Nephron (organoid): Measurements from ENCODE around the gene HSD17B8.
A peak's percentile ranks its signal among the peaks of the same experiment; 100 is the strongest.

Experiments used
- H3K27ac Mint-ChIP-seq, 3 experiments: 2 replicates each; pipeline ENCODE4 v1.8.0; 2020; ENCODE audit warnings: mixed read lengths in 3 of 3, mild to moderate bottlenecking in 2 of 3, moderate library complexity in 1 of 3
- H3K27me3 Mint-ChIP-seq: 2 replicates; pipeline ENCODE4 v1.8.0; 2021; ENCODE audit warnings: low read depth, mild to moderate bottlenecking, moderate library complexity, mixed read lengths
- H3K36me3 Mint-ChIP-seq: 2 replicates; pipeline ENCODE4 v1.8.0; 2020; ENCODE audit warnings: low read depth, mixed read lengths
- H3K4me1 Mint-ChIP-seq: 2 replicates; pipeline ENCODE4 v1.8.0; 2020; ENCODE audit warnings: mixed read lengths
- H3K4me3 Mint-ChIP-seq, 3 experiments: 2 replicates each; pipeline ENCODE4 v1.8.0; 2020; ENCODE audit warnings: mild to moderate bottlenecking in 3 of 3, mixed read lengths in 3 of 3, moderate library complexity in 2 of 3
- H3K9me3 Mint-ChIP-seq: 2 replicates; pipeline ENCODE4 v1.8.0; 2020; ENCODE audit warnings: mixed read lengths
- CTCF ChIP-seq, 3 experiments: fragments of 200-600 bp; sonication (generic); IDR thresholded peaks; one replicate each; pipeline ENCODE4 v1.5.0; 2021; ENCODE audit warnings: antibody characterized with exemption in 3 of 3; ENCODE audit not compliant: unreplicated experiment in 3 of 3

HSD17B8 gene

GRCh38 chr6:33161354-33162331, 42.8 kb upstream of the HSD17B8 start:
- peak overlapping the region in 2 of 3 experiments; percentile 66 to 79 for H3K27ac Mint-ChIP-seq
- H3K4me1 Mint-ChIP-seq, result peaks cover 7% of the 10 kb centered on the region
- H3K27me3 Mint-ChIP-seq, result peaks cover 14% of the 10 kb centered on the region
- H3K36me3 Mint-ChIP-seq, result no peaks in the 10 kb centered on the region
- no peaks in the 10 kb centered on the region for H3K9me3 Mint-ChIP-seq
- peak; percentile 85 to 89 (median 88) for TF ChIP-seq CTCF (IDR thresholded peaks at IDR 0.05; ENCODE audit: unreplicated experiment in 3 of 3)
- peak overlapping the region; percentile 82 to 86 (median 86) for H3K4me3 Mint-ChIP-seq

GRCh38 chr6:33163540-33163939, 40.9 kb upstream of the HSD17B8 start:
- Mint-ChIP-seq H3K4me1 (peaks cover 7% of the 10 kb centered on the region), H3K36me3 (no peaks in the 10 kb centered on the region), H3K4me3 (peak overlapping the region in 1 of 3 experiments; percentile 50), H3K27ac (no peak overlapping the region), H3K27me3 (peaks cover 17% of the 10 kb centered on the region), H3K9me3 (no peaks in the 10 kb centered on the region)
- TF ChIP-seq CTCF (IDR thresholded peaks at IDR 0.05; ENCODE audit: unreplicated experiment in 3 of 3), result no peak

GRCh38 chr6:33164176-33164575, 40.3 kb upstream of the HSD17B8 start:
- no peak overlapping the region for H3K4me3 Mint-ChIP-seq
- TF ChIP-seq CTCF (IDR thresholded peaks at IDR 0.05; ENCODE audit: unreplicated experiment in 3 of 3), result no peak

GRCh38 chr6:33164665-33165373, 39.6 kb upstream of the HSD17B8 start:
- Mint-ChIP-seq H3K4me1 (peaks cover 7% of the 10 kb centered on the region), H3K9me3 (no peaks in the 10 kb centered on the region)

More at GRCh38 chr6:33164176-33164575, 40.3 kb upstream of the HSD17B8 start:
- no peak overlapping the region for H3K27ac Mint-ChIP-seq
- H3K4me1 Mint-ChIP-seq, result peaks cover 7% of the 10 kb centered on the region
- peaks cover 17% of the 10 kb centered on the region for H3K27me3 Mint-ChIP-seq
- H3K36me3 Mint-ChIP-seq, result no peaks in the 10 kb centered on the region
- no peaks in the 10 kb centered on the region for H3K9me3 Mint-ChIP-seq

GRCh38 chr6:33165581-33166258, 38.7 kb upstream of the HSD17B8 start:
- Mint-ChIP-seq H3K4me3 (no peak overlapping the region), H3K9me3 (no peaks in the 10 kb centered on the region), H3K36me3 (no peaks in the 10 kb centered on the region), H3K27ac (no peak overlapping the region), H3K27me3 (peaks cover 20% of the 10 kb centered on the region), H3K4me1 (peaks cover 7% of the 10 kb centered on the region)
- TF ChIP-seq CTCF (IDR thresholded peaks at IDR 0.05; ENCODE audit: unreplicated experiment in 3 of 3), result no peak

More at GRCh38 chr6:33164665-33165373, 39.6 kb upstream of the HSD17B8 start:
- TF ChIP-seq CTCF (IDR thresholded peaks at IDR 0.05; ENCODE audit: unreplicated experiment in 3 of 3), result no peak
- Mint-ChIP-seq H3K36me3 (no peaks in the 10 kb centered on the region), H3K27me3 (peaks cover 20% of the 10 kb centered on the region), H3K4me3 (no peak overlapping the region), H3K27ac (no peak overlapping the region)
